T-helper 2 cell (primary cell): Measurements from ENCODE around the gene GPAT3.
"Not testable (repeated sequence)": the region's sequence is repeated elsewhere in the genome, so short reads cannot be mapped to it uniquely, and the experiment has no call there.

ENCODE experiments used
- DNase-seq, 5 experiments: peaks; one replicate each; pipeline versions ENCODE4 v3.0.0 to v3.0.0-alpha.2; 2012 to 2022

GPAT3 gene

DNA sequence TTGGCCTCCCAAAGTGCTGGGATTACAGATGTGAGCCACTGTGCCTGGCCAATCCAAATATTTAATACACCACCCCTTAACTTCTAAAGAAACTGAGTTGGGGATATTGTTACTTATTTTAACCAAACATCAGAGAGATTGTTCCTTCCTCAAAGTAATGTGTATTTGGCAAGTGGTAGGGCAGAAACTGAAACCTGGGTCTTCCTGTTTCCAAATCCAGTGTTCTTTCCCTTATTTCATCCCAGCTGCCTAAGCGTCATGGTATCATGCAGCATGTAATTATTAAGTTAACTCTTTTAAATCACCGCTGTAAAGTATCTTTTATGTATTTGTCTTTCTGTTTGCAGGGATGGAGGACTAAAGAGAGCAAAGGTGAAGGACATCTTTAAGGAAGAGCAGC is 68.4 kb downstream of the GPAT3 start:
- DNase-seq, result no peak

DNA sequence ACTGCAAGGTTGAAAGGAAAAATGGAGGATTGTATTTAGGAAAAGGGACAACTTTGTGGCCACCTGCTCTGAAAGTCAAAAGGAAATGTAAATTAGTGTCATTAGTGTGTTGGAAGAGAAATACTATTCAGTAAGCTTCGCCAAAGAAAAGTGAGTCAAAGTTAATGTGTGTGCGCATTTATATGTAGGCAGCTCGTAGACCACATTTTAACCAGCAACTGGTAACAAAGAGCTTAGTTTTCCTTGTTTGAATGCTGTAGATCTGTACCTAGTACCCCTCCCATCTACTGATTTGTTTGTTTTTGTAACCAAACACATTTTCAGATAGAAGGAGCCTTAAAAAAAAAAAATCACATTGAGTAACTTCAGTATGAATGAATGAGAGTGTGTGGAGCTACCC is 69.3 kb downstream of the GPAT3 start:
- DNase-seq, result no peak

DNA sequence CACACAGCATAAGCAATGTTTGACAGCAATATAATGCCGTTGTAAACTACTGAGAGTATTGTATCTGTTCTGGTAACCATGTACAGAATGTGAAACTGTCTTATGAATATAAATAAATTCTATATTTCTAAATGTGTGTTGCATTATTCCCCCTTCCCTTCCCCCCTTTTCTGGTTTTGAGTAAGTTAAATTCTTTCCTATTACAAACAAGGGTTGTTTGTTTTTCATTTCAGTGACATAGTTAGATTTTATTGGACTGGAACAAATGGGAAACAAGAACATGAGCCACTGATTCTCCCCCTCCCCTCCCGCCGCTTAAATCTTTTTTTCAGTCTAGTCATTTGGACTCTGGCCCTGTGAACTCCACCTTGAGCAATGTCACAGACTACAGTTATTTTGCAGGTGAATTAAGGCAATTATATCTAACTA is 69.8 kb downstream of the GPAT3 start:
- DNase-seq, result no peak

DNA sequence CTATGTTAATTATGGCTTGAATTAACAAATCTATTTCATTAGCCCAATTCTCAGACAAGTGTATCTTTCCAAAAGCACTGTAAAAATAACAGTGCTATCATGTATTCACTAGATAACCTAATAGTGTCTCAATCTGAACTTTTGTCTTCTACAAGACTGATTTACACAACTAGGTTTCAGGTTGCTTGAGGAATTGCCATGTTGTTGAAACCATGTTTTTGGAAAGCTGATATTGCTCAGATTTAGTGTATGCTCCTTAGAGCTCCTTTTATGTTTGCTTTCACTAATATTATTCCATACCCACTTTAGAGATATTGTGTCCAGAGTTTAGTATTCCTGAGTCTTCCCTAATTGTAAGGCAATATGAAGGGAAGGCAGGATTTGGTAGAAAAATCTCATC is 70.6 kb downstream of the GPAT3 start:
- no peak for DNase-seq

GRCh38 chr4:83606898-83607297 is 71.0 kb downstream of the GPAT3 start:
- DNase-seq, result no peak

- no peak for DNase-seq
Observed at GRCh38 chr4:83609365-83609764, 73.5 kb downstream of the GPAT3 start.

DNA sequence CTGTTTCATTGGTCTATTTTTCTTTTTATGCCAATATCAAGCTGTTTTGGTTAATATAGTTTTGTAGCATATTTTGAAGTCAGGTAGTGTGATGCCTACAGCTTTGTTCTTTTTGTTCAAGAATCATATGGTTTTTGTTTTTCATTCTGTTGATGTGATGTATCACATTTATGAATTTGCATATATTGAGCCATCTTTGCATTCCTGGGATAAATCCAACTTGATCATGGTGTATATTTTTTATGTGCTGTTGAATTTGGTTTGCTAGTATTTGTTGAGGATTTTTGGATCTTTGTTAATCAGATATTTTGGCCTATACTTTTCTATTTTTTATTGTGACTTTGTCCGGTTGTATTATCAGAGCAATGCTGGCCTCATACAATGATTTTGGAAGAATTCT is 74.8 kb downstream of the GPAT3 start:
- DNase-seq, result no peak

GRCh38 chr4:83613023-83613422 is 77.1 kb downstream of the GPAT3 start:
- DNase-seq, result no peak

DNA sequence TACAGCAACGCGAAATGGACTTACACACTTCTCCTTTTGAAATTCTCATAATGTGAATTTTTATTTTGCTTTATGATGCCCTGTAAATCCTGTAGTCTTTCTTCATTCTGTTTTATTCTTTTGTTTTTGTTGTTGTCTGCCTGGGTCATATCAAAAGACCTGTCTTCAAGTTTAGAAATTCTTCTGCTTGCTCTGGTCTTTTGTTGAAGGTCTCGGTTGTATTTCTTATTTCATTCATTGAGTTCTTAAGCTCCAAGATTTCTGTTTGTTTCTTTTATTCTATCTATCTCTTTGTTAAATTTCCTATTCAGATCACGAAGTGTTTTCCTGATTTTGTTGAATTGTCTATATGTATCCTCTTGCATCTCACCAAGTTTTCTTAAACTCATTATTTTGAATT is 78.1 kb downstream of the GPAT3 start:
- no peak for DNase-seq

DNA sequence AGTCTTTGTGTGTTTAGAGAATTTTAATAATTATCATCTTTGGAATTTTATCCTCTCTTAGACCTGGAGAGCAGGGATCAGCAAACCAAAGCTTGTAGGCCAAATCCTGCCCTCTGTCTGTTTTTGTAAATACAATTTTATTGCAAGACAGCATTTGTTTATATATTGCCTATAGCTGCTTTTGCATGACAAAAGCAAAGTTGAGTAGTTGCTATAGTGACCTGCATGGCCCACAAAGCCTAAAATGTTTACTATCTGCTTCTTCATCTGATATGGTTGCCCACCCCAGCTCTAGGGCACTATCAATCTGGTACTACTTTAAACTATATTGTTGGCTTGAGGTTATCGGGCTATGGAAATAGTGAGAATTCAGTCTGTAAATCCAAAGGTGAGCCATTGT is 80.3 kb downstream of the GPAT3 start:
- DNase-seq, result no peak

- no peak for DNase-seq
Observed at GRCh38 chr4:83617371-83618035, 81.6 kb downstream of the GPAT3 start.

DNA sequence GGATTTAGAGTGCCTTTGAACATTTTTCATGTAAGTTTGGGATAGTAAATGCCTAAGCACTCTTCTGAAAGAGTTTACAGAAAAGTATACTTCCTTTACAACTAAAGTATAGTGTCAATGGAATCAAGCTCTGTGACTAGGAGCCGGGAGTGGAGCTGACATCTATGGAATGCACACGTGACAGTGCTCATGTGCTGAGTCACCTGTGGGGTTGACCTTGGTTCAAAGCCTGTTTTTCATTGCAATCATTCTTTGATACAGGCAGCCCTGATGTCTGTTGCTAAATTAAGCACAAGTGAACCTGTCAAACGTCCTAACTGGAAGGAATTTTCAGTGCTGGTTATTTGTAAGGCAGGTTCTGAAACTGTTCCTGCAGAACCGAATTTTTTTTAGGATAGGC is 82.5 kb downstream of the GPAT3 start:
- no peak for DNase-seq

DNA sequence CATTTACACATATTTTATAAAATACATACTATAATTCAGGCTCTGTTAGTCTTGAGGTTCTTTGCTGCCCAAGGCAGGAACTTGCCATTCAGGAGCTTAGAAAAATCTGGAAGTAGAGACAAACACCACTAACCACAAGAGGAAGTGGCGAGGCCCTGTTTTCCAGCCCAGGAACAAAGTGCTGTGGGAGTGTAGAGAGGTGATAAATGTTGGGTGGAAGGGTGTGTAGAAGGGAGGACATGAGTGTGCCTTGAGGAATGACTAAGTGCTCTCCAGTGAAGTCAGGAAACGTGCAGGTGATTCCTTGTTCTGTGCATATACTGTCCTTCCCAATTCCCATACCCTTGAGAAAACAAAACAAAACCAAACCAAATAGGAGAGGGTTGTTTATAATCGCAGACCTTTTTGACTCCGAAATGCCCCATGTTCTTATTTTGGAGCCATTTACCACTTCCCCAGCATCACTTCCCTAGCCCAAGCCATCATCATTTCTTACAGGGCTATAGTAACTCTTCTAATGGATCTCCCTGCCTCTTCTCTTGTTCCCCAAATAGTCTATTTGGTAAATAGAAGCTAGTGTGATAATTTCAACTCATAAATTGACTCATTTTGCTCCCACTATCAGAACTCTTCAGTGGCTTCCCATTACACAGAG is 83.2 kb downstream of the GPAT3 start:
- DNase-seq, result no peak

GRCh38 chr4:83622127-83622526 is 86.2 kb downstream of the GPAT3 start:
- not testable (repeated sequence) for DNase-seq

- DNase-seq, result no peak
Observed at GRCh38 chr4:83625821-83626220, 89.9 kb downstream of the GPAT3 start.

DNA sequence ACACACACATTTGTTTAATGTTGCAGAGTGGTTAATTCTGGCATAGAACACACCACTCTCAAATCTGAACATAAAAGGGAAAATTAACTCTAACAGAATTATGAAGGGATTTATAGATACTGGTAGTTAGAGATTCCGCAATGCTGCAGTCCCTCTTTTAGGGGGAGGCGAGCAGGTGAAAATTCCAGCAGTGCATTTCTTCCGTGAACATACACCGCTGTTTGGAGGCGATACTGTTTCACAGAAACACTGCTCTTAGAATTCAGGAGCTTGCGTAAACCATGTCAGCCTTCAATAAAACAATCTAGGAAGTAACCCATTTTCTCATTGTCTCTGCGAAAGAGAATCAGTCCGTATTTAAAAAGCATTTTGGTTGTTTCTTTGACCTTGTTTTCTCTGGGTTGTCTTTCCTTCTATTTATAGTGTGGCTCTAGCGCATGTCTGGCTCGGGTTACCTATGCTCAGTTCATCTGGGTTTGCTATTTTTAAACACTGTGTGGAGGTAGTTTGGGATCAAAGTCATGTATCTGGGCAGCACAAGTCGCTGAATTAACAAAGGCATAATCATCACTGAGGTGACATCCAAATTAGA is 90.4 kb downstream of the GPAT3 start:
- no peak for DNase-seq

GRCh38 chr4:83629945-83630721 is 94.2 kb downstream of the GPAT3 start:
- DNase-seq, result no peak

- DNase-seq, result no peak
Observed at GRCh38 chr4:83631066-83631465, 95.2 kb downstream of the GPAT3 start.

- no peak for DNase-seq
Observed at GRCh38 chr4:83636930-83637329, 101.0 kb downstream of the GPAT3 start.

GRCh38 chr4:83639849-83640493 is 104.1 kb downstream of the GPAT3 start:
- peak in 3 of 5 experiments; percentile 16 to 66 (median 37) for DNase-seq

GRCh38 chr4:83643036-83643435 is 107.1 kb downstream of the GPAT3 start:
- no peak for DNase-seq

- peak in 1 of 5 experiments; percentile 75 for DNase-seq
Observed at GRCh38 chr4:83644677-83645659, 109.1 kb downstream of the GPAT3 start.
